SK-N-MC (cell line): Measurements from ENCODE around the gene ANKS1A.
"Not testable (repeated sequence)": the region's sequence is repeated elsewhere in the genome, so short reads cannot be mapped to it uniquely, and the experiment has no call there.

Experiments
- EZH2 ChIP-seq: fragments of 200-600 bp; sonication (generic); IDR thresholded peaks from one replicate; pipeline ENCODE4 v1.6.1; 2017; ENCODE audit warnings: antibody characterized with exemption
- FOXP2 ChIP-seq: optimal IDR thresholded peaks from 2 replicates; pipeline ENCODE3; 2011; ENCODE audit warnings: mild to moderate bottlenecking, moderate library complexity; ENCODE audit not compliant: insufficient read depth; ENCODE audit errors: extremely low read length, control extremely low read depth
- POLR2AphosphoS5 ChIP-seq: IDR thresholded peaks from 2 replicates; pipeline ENCODE4 v1.6.1; 2012; ENCODE audit warnings: mild to moderate bottlenecking, low read depth, low read length, borderline replicate concordance

DNA sequence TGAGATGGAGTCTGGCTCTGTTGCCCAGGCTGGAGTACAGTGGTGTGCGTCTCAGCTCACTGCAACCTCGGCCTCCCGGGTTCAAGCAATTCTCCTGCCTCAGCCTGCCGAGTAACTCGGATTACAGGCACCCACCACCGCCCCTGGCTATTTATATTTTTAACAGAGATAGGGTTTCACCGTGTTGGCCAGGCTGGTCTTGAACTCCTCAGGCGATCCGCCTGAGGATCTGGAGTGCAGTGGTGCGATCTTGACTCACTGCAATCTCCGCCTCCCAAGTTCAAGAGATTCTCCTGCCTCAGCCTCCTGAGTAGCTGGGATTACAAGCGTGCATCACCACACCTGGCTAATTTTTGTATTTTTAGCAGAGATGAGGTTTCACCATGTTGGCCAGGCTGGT is 43.1 kb downstream of the ANKS1A start:
- not testable (repeated sequence) for TF ChIP-seq POLR2AphosphoS5, EZH2, FOXP2
